ENCODE results near the gene CHI3L1.

DNA sequence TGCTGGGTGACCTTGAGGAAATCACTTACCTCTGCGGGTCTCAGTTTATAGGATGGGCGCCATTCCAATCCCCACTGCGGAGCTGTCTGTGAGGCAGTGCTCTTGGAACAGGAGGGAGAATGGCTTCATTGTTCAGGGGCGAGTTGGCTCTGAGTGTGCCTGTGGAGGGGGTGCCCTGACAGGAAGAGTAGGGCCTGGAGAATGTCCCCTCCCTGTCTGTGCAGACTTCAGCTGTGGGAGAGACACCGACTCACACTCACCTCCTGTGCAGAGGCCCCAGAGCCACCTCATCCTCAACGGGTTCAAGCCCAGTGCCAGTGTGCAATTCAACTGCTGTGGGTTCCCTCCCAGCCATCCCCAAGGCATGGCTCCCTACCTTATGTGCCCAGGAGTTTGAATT lies 41.8 kb downstream of the CHI3L1 start:
- TF ChIP-seq CTCF (IDR thresholded peaks at IDR 0.05) (no peak), POLR2A (IDR thresholded peaks at IDR 0.05) (no peak)
